Activated CD8-positive, alpha-beta memory T cell treated with anti-CD3 and anti-CD28 coated beads, Interleukin-2, amount 50 U/mL, for 24 hours (primary cell): ENCODE results near the gene ATP8A2.
"Not testable (repeated sequence)": the region's sequence is repeated elsewhere in the genome, so short reads cannot be mapped to it uniquely, and the experiment has no call there.

Experiments
- DNase-seq: peaks from one replicate; pipeline ENCODE4 v3.0.0-alpha.2; 2020; ENCODE audit errors: extremely low read depth

Gene ATP8A2

GRCh38 chr13:25766576-25766975, 394.8 kb downstream of the ATP8A2 start:
- no peak for DNase-seq

DNA sequence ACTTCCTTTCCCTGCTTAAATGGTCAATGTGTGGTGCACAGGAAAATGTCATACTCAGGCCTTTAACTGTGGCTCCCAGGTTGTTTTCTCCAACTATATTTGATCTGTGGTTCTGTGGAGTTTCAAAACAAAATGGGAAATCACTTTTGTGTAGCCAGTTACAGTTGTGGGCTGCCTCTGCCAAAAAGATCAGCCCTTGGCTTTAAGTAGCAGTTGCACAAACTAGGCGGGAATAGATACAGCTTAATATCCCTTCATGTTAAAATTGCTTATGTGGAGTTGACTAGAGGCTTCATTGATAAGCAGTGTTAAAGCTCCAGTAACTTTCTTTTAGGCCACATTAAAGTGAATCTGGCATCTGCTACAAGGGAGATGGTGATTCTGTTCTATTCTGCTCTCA, 395.2 kb downstream of the ATP8A2 start:
- no peak for DNase-seq

DNA sequence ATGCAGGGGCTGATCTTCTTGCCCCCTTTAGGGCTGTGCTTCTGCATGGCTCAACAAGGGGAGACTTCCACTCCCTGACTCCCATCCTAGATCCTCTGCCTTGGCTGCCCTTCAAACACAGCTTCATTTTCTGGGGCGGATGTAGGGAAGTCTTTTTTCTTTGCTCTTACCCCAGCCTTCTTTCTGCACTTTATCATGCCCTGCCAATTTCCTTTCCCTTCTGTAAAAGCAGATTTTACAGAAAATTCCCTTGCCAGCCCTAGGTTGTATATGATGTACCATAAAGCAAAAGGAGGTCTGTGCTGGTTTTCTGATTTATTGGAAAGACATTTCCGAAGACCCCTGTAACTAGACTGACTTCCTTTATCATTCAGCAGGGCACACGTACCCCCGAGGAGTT, 396.6 kb downstream of the ATP8A2 start:
- no peak for DNase-seq

- no peak for DNase-seq
Measured at GRCh38 chr13:25768838-25769237, 397.1 kb downstream of the ATP8A2 start.

GRCh38 chr13:25770601-25771000, 398.8 kb downstream of the ATP8A2 start:
- no peak for DNase-seq

GRCh38 chr13:25771202-25771601, 399.4 kb downstream of the ATP8A2 start:
- no peak for DNase-seq

DNA sequence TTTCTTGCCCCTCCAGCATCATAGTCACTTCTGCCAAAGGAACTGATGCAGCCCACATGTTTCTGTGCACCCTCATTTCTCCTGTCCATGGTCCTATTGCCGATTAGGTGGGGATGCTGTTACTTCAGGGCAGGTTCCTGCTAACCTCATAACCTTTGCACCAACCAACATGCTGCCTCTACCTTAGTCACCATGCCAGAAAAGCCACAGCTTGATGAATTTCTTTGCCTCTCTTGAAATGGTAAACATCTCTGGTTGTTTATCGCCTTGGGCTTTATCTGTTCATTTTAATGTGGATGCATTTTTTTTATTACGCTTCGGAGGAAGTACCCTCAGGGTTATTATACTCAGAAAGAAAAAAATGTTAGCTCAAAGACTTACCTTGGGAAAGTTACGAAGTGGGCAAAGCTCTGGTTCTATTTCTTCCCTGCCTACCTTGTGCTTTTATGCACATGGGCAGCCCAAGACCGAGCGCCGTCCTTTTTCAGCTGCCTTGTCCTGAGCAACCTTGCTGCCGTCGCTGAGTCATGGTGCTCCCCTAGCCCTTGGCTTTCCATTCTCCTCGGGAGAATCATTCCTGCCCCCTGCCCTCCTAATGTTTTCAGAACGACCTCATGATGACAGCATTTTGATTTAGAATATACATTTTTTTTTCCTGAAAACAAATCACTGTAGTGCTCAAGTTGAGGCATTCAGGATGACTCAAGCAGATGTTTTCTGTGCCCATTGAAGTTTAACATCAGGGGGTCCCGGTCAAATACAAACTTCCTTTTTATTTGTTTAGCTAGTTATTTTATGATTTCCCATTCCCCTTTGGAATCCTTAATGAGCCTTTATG, 400.1 kb downstream of the ATP8A2 start:
- DNase-seq: no peak

- not testable (repeated sequence) for DNase-seq
Measured at GRCh38 chr13:25772534-25772933, 400.8 kb downstream of the ATP8A2 start.

- DNase-seq: not testable (repeated sequence)
Measured at GRCh38 chr13:25774056-25774455, 402.3 kb downstream of the ATP8A2 start.

DNA sequence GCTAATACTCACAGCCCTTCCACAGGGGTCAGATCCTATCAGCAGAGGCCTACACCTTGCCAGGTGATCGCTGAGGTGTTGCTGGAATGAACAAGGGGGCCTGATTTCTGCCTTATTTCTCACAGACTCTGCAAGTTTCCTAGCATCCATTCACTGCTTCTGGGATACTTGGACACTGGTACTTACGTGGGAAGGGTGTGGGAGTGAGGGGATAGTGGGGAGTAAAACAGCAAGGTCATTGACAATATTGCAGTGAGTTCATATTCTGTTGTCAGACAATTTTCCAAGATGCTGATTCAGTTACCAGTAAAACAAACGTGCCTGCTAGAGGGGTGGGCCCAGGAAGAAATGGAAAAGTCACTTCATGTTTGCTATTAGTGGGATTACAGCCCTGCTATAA, 403.5 kb downstream of the ATP8A2 start:
- DNase-seq: no peak

GRCh38 chr13:25775986-25776385, 404.2 kb downstream of the ATP8A2 start:
- DNase-seq: no peak

DNA sequence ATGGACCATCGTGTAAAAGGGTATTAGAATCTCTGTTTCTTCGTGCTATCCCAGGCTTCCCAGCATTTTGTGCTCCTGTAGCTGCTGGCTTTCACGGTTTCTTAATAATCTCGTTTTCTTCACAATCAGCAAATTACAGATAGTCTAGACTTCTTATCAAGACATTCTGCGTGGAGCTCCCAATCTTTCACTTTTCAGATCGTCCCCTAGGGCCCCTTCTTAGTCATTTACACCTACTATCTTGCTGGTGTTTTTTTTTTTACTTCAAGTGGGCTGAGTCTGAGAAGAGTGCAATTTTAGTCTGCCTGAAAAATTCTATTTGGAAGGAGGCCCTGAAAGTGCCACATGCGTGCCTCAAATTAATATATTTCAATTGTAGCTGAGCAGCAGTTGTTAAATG, 404.9 kb downstream of the ATP8A2 start:
- no peak for DNase-seq

GRCh38 chr13:25777509-25777908, 405.7 kb downstream of the ATP8A2 start:
- no peak for DNase-seq

GRCh38 chr13:25778365-25778764, 406.6 kb downstream of the ATP8A2 start:
- DNase-seq: no peak

GRCh38 chr13:25778808-25779305, 407.1 kb downstream of the ATP8A2 start:
- no peak for DNase-seq

- no peak for DNase-seq
Measured at GRCh38 chr13:25783076-25783475, 411.3 kb downstream of the ATP8A2 start.

DNA sequence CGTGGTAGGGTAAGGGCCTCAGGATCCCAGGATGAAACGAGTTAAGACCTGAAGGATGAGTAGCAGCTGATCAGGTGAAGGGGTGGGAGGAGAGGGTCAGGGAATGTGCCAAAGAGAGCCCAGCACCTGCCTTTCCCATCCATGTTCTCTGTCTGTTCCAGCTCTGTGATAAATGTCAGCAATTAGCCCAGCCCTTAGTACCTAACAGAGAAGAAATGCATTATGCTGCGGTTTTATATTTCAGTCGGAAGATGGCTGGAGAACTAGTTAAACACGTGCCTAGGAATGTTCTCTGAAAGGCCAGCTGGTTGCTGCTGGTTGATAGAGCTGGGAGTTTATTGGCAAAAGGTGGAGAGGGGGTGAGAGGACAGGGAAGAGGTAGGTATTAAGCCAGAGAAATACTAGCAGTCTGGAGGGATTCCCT, 411.8 kb downstream of the ATP8A2 start:
- no peak for DNase-seq

DNA sequence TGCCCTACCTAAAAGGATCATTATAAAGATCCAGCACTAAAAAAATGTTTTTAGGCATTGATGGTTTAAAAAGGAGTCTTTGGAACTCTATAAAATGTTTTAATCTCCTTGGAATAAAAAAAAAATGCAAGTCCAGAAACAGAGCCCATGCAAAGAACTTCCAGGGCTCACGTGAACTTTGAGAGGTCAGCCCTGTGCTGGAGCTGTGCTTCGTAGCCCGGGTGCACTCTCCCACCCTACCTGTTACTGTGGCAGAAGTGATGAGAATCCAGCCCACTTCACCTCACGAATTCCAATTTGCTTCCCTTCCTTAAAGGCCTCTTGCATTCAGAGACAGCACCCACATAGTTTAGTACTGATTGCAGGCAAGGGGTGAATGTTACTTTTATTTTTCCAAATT, 412.3 kb downstream of the ATP8A2 start:
- DNase-seq: no peak

DNA sequence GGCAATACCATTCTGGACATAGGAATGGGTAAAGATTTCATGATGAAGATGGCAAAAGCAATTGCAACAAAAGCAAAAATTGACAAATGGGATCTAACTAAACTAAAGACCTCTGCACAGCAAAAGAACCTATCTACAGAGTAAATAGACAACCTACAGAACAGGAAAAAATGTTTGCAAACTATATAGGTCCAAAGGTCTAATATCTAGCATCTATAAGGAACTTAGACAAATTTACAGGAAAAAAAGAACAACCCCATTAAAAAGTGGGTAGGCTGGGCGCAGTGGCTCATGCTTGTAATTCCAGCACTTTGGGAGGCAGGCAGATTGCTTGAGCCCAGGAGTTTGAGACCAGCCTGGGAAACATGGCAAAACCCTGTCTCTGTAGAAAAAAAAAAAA, 418.4 kb downstream of the ATP8A2 start:
- not testable (repeated sequence) for DNase-seq

- no peak for DNase-seq
Measured at GRCh38 chr13:25795277-25795676, 423.5 kb downstream of the ATP8A2 start.

GRCh38 chr13:25796474-25796873, 424.7 kb downstream of the ATP8A2 start:
- DNase-seq: no peak

- no peak for DNase-seq
Measured at GRCh38 chr13:25798998-25799397, 427.2 kb downstream of the ATP8A2 start.

GRCh38 chr13:25800523-25800922, 428.7 kb downstream of the ATP8A2 start:
- DNase-seq: no peak

DNA sequence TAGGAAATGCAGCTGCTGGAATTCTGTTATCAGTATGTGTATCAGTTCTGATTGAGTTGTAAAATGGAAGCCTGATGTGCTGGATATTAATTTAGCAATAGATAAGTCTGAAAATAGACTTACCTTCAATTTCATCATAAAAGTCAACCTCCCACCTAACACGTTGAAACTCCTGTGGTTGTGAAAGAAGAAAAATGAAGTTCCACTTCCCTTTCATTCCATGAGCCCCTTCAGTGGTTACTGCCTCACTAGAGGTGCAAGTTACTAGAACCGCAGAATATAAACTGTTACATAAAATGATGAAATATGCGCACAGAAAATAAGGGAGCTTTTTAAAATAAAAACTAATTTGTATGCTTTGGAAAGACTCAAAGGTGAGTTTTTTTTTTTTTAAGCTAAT, 430.8 kb downstream of the ATP8A2 start:
- DNase-seq: no peak
